HL-60/S4 treated with retinoic acid at 250 ng/mL for 4 days and 3 days (cell line): ENCODE measurements around the gene PSORS1C1.
"Not testable (repeated sequence)": the region's sequence is repeated elsewhere in the genome, so short reads cannot be mapped to it uniquely, and the experiment has no call there.

Experiments
- in situ Hi-C: fragments of 300-500 bp; cut with MboI; formaldehyde crosslinking; loops from 2 replicates; pipeline ENCODE4 v1.7.0; 2022; ENCODE audit warnings: low sequenced_read_pairs

PSORS1C1 gene

DNA sequence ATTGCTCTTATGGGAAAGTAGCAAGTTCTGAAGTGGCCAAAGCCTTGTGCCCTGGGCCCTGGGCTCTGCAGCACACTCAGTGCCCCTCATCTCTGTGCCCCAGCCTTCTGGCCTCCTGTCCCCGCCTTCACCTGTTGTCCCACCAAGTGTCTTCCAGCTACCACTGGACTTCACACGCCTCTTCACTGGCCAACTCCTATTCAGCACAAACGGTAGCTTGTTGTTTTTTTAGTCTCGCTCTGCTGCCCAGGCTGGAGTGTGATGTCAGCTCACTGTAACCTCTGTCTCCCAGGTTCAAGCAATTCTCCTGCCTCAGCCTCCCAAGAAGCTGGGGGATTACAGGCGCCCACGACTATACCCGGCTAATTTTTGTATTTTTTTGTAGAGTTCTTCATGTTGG lies 38.2 kb downstream of the PSORS1C1 start:
- in situ Hi-C loops: no loop called here

DNA sequence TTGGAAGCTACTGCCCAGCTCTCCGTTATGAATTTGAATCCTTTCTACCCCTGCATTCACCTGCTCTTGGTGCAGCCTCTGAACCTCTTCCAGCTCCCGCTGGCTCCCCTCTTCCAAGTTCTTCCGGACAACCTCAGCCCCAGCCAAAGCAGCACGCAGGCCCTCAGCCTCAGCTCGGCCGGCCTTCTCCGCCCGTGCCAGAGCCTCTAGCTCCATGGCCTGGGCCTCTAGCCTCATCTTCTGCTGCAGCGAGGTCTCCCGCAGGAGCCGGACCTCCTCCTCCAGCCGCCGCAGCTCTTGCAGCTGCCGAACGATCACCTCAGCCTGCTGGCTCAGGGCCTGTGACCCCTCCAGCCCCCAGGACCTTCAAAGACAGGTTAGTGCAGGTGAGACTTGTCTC lies 39.8 kb downstream of the PSORS1C1 start:
- in situ Hi-C loops: no loop called here

DNA sequence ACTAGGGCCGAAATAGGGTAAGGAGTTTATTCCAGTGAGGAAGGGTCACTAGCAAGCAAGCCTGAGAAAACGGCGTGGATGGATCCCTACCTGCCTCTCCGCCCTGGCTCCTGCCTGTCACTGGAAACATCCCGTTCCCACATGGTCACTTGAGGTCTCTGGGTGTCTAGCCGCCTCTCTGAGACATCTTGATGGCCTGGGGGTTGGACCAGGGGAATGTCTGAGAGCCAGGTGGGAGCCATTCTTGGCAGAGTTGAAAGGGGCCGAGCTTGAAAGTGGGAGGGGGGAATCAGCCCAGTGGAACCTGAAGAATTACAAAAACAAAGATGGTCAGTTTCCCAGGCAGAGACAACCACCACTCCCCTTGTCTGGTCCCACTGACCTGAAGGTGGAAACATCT lies 42.0 kb downstream of the PSORS1C1 start:
- in situ Hi-C loops: no loop called here

DNA sequence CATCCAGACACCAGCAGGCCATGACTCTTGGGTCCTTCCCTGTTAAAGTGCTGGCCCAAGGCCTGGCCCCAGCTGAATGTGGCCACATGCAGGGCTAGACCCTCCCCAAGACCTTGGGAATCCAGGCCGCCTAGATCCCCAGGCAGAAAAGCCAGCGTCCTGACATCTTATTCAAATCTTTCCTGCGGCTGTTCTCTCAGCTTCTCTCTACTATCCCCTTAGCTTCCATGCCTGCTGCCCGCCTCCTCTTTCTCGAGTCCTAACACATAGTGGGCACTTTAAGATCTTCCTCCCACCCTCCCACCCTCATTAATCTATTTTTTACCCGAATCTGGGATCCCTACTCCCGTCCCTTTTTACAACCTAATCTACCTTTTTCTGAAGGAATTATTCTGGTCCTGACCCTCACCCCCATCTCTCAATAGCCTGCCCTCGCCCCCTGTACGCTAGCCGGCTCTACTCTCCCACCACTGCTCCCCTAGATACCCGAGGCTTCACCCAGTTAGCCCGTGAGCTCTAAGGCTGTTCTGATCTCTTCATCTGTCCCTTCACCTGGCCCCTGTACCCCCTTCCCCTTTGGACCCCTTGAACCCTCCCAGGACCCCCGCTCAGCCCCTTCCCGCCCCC lies 43.0 kb downstream of the PSORS1C1 start, which contains the start of gene CCHCR1:
Gene CCHCR1 (minus strand): TSS at position 290 of the 627 bp plus-strand sequence. CDS start 202 bp downstream, at position 88.
- in situ Hi-C loops: no loop called here

DNA sequence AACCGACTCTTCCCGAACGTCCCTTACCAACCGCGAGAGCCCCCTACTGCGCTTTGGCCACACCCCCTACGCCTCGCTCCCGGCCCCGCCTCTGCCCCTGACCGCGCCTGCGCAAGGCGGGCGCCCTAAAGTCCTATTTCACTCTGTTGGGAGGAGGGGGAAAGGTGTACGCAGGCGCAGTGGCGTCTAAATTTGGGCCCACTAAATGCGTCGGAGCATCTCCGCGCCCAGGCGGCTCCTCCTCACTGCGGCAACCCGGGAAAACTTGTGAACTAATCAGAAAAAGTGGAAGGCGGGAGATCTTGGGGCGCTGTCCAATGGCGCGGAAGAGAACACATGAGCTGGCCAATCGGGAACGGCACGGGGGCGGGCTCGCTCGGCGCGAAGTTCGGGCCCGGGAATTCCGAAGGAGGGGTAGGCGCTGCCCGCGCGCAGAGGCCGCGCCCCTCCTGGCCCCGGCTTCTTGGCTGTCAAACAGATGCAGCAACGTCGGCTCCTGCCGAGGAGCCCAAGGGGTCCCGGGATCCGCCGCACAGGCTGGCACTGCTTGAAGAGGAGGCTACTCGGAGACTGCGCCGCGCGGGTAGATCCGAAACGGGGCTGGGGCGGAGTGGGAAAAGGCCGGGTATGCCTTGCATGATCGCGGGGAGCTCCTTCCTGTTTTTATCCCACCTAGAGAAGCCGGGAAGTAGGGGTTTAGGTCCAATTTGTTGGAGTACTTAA lies 43.7 kb downstream of the PSORS1C1 start, which contains the start of gene TCF19:
Gene TCF19 (plus strand): TSS at position 450 of the 723 bp plus-strand sequence. CDS start 881 bp downstream, outside the sequence.
- in situ Hi-C loops: no loop called here

DNA sequence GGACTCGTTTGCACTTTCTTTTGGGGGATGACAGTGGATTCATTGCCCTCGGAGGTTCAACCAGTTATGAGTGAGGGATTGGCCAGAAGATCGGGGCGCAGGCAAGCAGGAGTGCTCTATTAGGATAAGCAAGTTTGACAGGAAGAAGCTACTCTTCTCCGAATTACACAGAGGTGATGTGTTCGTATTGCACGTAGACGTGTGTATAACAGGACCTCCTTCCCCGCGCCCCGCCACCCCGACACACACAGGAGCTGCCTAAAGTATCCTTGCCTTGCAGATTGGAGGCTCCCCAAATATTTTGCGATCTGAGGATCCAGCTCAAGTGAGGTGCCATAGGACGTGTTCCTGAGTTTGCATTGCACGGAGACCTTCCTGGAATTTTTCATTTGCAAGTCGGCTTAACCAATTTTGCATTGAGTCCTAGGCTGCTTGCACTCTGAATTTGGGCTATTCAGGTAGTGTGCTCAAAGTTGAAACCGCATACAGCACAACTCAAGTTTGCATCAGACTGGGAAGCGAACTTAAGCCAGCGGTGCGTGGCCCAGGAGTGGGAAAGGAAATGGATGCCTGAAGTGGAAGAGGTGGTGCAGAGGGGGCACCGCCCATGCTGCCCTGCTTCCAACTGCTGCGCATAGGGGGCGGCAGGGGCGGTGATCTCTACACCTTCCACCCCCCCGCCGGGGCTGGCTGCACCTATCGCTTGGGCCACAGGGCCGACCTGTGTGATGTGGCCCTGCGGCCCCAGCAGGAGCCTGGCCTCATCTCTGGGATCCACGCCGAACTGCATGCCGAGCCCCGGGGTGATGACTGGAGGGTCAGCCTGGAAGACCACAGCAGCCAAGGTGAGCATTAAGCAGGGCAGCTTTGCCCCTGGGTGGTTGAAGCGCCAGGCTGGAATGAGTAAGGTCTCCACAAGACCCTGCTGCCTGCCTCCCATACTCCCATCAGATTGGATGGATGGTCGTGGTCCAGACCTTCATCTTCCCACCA lies 44.6 kb downstream of the PSORS1C1 start:
- in situ Hi-C loops: no loop called here

DNA sequence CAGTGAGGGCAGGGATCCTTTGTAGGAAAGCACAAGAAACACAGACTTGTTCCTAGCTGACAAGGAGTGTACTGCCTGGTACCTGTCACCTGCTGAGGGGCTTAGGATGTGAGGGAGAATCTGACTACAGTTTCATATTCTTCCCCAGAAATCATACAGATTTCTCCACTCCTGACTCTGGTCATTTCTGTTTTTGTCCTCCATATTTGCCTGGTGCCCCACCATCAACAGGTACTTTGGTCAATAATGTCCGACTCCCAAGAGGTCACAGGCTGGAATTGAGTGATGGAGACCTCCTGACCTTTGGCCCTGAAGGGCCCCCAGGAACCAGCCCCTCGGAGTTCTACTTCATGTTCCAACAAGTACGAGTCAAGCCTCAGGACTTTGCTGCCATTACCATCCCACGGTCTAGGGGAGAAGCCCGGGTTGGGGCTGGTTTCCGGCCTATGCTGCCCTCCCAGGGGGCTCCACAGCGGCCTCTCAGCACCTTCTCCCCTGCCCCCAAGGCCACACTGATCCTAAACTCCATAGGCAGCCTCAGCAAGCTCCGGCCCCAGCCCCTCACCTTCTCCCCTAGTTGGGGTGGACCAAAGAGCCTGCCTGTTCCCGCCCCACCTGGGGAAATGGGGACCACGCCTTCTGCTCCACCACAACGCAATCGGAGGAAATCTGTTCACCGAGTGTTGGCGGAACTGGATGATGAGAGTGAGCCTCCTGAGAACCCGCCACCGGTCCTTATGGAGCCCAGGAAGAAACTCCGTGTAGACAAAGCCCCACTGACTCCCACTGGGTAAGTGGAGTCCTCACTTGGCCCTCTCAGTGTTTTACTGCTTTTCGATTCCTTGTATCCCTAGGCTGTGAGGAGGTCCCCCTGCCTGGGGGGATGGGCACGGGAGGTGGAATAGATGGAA lies 46.9 kb downstream of the PSORS1C1 start:
- in situ Hi-C loops: no loop called here

DNA sequence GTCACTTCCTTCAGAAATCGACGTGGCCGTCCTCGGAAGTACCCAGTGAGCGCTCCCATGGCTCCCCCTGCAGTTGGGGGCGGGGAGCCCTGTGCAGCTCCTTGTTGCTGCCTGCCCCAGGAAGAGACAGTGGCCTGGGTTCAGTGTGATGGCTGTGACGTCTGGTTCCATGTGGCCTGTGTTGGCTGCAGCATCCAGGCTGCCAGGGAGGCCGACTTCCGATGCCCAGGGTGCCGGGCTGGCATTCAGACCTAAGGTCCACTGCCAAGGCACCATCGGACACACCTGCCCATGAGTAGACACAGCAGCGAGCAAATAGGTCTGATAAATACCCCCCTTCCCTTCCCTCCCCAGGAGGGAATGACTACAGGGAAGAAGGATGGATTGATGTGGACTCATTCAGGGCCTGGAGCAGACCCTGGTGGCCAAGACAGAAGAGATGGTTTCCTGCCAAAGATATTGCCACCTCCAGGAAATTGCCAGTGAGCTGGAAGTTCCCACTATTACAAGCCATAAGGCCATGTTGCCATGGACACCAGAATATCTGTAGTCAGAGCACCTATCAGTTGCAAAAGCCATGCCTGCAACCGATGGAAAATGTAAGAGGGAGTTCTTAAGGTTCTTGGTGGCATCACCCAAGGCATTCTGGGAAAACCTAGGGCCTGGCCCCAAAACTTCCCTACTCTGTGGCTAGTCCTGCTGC lies 48.0 kb downstream of the PSORS1C1 start:
- in situ Hi-C loops: no loop called here

DNA sequence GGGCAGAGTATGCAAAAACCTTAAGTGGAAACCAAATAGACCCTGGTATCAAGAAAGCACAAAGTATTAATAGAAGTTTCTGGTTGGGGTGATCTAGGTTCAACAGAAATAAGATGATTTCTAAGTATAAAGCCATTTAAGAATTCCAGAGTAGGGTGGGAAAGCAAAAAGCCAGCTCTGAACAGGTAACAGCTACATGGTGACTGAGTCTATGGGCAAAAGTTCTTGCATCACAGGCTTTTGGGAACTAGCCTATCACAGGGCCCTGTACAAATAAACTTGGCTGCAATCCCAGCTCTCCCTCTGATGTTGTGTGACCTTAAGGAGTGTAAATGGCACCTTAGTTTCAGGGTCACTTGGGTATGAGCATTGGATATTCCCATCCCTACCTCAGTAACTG lies 49.3 kb downstream of the PSORS1C1 start:
- in situ Hi-C loops: no loop called here

DNA sequence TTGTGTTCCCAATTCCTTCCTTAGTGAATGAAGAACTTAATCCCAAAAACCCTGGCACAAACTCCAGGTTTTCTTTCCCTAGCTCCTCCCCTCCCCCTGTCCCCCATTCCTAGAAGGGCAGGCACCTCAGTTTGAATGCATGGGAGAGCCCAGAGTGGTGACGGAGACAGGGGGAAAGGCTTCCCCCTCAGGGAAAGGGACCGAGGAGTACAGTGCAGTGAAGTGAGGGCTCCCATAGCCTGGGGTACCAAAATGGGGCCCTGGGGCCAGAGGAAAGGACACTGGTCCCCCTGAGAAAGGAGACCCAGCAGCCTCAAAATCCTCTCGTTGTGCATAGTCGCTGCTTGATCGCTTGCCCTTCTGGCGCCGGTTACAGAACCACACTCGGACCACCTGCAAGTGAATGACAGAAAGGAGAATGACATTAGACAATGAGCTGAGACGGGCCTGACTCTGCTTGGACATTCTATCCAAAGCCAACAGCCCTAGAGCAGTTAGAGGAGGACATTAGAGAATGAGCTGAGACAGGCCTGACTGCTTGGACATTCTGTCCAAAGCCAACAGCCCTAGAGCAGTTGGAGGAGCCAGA lies 50.0 kb downstream of the PSORS1C1 start:
- in situ Hi-C loops: not testable (repeated sequence)

DNA sequence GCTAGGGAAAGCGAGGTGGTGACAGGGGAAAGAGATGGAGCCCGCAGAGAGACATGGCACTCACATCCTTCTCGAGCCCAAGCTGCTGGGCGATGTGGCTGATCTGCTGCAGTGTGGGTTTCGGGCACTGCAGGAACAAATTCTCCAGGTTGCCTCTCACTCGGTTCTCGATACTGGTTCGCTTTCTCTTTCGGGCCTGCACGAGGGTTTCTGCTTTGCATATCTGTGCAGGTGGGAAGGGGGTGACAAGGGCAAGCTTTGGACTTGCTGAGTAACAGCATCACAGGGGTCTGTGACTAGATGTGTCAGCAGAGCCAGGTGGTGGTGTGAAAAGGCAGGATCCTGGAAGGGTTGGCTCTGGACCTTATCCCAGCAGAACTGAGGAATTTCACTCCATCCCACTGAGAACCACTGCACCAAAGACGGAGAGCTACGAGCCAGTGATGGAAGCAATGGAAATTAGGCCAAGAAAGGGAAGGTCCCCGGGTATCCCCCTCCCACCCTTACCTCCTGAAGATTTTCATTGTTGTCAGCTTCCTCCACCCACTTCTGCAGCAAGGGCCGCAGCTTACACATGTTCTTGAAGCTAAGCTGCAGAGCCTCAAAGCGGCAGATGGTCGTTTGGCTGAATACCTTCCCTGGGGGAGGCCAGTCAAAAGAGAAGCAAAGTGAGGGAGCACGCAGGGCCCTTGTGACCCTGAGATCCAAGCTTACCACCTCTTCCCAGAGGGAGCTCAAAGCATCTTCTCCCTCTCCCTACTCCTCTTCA lies 50.6 kb downstream of the PSORS1C1 start:
- in situ Hi-C loops: not testable (repeated sequence)

DNA sequence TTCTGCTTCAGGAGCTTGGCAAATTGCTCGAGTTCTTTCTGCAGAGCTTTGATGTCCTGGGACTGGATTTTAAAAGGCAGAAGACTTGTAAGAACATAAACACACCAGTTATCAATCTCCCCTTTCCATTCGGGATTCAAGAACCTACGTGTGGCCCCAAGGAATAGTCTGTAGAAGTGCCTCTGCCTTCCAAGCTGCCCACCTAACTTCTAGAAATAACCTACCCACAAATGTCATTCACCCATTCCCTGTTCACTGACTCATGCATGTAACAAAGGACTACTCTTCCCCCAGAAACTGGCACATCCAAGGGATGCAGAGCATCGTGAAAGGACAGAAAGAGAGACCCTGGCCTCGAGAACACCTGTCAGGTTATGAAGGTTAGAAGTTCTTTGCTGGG lies 51.4 kb downstream of the PSORS1C1 start:
- in situ Hi-C loops: no loop called here

DNA sequence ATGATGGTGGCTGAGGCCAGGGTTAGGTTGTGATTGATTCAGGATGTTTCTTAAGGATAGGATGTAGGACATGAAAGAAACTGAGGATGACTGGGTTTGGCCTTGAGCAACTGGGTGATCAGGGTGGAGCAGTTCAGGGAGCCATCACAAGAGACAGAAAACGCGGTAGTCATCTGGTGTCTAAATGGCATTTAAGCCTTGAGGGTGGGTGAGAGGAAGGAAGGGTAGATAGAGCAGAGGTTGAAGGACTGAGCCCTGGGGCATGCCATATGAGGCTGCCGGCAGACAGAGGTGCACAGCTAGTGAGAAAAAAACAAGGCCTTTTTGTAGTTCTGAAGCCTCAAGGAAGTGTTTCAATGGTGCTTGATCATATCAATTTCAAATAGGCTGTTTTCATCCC lies 54.0 kb downstream of the PSORS1C1 start:
- in situ Hi-C loops: no loop called here

DNA sequence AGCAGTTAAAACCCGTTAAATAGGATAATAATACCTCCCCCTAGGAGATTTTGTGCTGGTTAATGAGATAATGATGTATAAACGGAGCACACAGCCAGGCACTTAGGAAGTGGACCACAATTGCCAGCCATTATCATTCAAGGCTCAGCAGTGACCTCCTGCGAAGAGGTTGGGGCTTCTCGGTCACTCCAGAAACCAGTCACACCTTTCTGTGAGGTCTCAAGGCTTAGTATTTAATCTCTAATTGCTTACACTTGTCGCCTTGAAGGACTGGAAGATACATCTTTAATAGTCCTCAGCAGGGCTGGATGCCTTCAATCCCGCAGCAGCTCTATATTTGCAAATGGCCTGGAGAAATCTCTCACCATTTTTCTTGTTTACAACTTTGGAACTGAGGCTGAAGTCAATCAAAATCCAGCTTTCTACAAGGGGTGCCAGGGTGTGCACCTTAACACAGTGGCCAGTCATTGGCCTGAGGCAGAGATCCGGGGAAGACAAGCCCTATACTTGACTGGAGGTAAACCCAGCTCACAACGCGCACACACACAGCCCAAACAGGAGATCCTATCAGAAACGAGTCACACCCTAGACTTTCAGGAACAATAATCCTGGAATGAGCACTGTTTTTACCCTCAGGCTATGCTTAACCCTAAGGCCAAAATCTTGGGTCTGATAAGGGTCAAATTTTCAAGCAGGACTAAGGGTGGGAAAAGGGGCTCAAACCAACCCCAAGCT lies 54.7 kb downstream of the PSORS1C1 start:
- in situ Hi-C loops: no loop called here

DNA sequence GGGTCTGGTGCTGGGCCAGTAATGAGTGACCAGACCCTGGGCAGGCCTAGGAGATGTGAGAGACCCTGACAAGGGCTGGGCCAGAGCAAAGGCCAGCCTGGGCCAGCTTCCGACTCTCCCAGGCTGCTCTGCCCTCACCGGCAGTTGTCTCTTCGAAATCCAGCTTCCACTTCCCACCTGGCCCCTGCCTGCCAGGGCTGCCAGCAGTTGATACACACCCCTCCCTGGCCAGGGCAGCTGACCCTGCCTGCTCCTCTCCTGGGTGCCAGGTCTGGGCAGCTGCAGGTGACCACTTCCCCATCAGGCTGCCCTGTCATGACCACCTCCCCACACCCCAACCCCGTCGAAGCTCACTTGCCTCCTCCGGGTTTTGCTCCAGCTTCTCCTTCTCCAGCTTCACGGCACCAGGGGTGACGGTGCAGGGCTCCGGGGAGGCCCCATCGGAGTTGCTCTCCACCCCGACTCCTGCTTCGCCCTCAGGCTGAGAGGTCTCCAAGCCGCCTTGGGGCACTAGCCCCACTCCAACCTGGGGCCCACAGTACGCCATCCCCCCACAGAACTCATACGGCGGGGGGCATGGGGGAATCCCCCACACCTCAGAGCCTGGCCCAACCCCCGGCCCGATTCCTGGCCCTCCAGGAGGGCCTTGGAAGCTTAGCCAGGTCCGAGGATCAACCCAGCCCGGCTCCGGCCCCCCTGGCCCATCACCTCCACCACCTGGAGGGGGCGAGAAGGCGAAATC lies 55.4 kb downstream of the PSORS1C1 start:
- in situ Hi-C loops: not testable (repeated sequence)

DNA sequence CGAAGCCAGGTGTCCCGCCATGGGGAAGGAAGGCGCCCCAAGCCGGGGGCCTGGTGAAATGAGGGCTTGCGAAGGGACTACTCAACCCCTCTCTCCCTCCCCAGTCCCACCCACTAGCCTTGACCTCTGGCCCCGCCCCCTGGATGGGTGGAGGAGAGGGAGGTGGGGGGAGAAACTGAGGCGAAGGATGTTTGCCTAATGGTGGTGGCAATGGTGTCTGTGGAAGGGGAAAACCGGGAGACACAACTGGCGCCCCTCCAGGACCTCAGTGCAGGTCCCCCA lies 55.9 kb downstream of the PSORS1C1 start, which contains the start of gene POU5F1:
Gene POU5F1 (minus strand): TSS at position 83 of the 282 bp plus-strand sequence. CDS start 62 bp downstream, at position 21.
- in situ Hi-C loops: no loop called here

DNA sequence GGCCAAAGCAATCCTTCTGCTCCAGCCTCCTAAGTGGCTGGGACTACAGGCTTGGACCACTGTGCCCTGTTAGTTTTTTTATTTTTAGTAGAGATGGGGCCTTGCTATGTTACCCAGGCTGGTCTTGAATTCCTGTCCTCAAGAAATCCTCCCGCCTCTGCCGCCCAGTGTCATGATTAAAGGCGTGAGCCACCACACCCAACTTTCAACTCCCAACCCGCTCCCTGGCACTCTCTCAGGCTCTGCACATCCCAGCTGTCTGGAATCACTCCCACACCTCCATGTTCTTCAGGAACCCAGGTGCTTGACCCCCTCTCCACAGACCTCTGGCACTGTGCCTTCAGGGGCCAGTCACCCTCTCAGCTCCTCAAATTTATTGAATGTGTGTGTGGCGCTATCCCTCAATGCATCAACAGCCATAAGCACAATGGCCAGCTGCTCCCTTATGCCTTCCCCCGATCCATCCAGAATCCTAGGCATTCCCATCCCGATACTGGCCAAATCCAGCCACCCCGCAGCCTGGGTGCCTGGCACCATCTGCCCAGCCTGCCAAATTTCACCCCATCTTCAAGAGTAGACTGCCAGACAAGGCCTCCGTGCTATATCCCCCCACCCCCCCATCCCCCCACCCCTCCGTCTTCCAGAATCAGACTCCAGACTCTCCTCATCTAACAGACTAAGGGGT lies 56.5 kb downstream of the PSORS1C1 start:
- in situ Hi-C loops: no loop called here
